PFSK-1 (cell line): Measurements from ENCODE around the gene SHISAL1.

Experiments used
- FOXP2 ChIP-seq: optimal IDR thresholded peaks from 2 replicates; pipeline ENCODE3; 2011; ENCODE audit warnings: borderline replicate concordance, control low read depth, inconsistent platforms; ENCODE audit not compliant: insufficient read depth; ENCODE audit errors: extremely low read length, extremely low read depth
- POLR2AphosphoS5 ChIP-seq: IDR thresholded peaks from 2 replicates; pipeline ENCODE4 v1.6.1; 2012; ENCODE audit warnings: low read depth, mild to moderate bottlenecking, control low read depth, low read length, moderate library complexity
- REST ChIP-seq, 2 experiments: IDR thresholded peaks; 2 replicates each; pipeline versions ENCODE4 v1.6.1 to v1.8.0; 2011 to 2012; ENCODE audit warnings: low read depth in 2 of 2, low read length in 2 of 2, control low read depth in 1 of 2, inconsistent platforms in 1 of 2, mild to moderate bottlenecking in 1 of 2, moderate library complexity in 1 of 2; ENCODE audit not compliant: insufficient read depth in 1 of 2
- SIN3A ChIP-seq: IDR thresholded peaks from 2 replicates; pipeline ENCODE4 v1.6.1; 2012; ENCODE audit warnings: mild to moderate bottlenecking, low read length, moderate library complexity, borderline replicate concordance; ENCODE audit not compliant: insufficient read depth
- TAF1 ChIP-seq: IDR thresholded peaks from 2 replicates; pipeline ENCODE4 v1.6.1; 2012; ENCODE audit warnings: low read length, control low read depth, borderline replicate concordance; ENCODE audit not compliant: insufficient read depth

DNA sequence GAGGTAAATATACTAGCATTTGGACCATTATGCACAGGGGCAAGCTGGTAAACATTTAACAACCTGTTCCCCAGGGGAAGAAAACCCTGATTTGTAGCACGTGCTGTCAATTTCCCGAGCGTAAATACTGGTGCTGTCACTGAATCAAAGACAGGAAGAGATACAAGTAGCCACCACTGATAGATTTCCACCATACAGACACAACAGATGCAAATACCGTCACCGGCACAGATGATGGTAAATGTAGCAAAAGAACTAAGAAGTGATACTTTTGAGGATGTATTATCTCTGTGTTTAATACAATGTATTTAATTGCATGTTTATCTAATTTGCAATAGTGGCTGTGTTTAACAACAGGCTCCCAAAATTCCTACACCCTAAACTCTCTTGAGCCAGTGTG, 39.6 kb downstream of the SHISAL1 start:
- TF ChIP-seq SIN3A (no peak), TAF1 (no peak), POLR2AphosphoS5 (no peak), REST (IDR thresholded peaks at IDR 0.05; ENCODE audit: insufficient read depth in 1 of 2, low read depth in 2 of 2, low read length in 2 of 2) (no peak), FOXP2 (no peak)
